Measurements from ENCODE around the gene FOXJ1. TPM values are rescaled to one million over a fixed set of nuclear protein-coding genes. Genes with fewer than 3 reads are reported as not detected.

Gene FOXJ1
- total RNA-seq, 6 experiments from 2014 or later = not detected

DNA sequence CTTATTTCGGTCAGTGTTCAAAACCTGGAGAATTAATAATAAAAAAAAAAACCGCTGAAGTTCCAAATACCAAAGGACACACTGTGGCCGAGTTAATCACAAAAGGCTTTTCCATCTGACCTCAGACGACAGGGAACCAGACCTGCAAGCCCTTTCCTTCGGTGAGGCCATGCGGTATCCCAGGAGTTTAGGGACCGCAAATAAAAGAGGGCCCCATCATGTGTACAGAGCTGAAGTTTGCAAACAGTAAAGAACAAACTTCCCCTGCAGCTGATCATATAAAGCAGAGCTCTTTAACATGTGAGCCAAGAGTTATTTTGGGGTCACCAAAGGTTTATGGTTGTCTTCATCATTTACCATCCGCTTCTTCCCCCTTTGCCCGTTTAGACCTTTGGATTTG is 33.0 kb upstream of the FOXJ1 start:
- no peaks in the 10 kb centered on the region for H3K4me1 Mint-ChIP-seq (ENCODE audit: low read depth)
- H3K4me3 Mint-ChIP-seq = no peak overlapping the region

DNA sequence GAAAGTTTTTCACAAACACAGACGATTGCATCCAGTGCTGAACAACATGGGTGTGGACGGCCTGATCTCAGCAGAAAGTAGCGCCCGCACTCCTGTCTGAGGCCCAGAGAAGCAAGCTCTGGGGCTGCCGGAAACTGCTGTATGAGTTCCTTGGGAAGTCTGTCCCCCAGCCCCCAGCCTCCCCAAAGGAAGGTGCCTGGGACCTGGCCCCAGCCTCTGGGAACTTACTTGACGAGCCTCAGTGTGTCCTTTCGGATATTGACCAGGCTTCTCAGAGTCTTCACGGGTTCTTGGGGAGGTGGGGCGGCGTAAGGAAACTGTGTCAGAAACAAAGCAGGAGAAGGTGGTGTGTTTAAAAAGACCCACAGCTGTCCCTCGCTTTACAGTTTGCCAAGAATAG is 32.4 kb upstream of the FOXJ1 start:
- peaks cover 8% of the 10 kb centered on the region for H3K27me3 Mint-ChIP-seq (ENCODE audit: insufficient read depth)
- H3K4me3 Mint-ChIP-seq = no peak overlapping the region
- no peak for DNase-seq
- no peaks in the 10 kb centered on the region for H3K9me3 Mint-ChIP-seq
- H3K27ac Mint-ChIP-seq = no peak overlapping the region
- TF ChIP-seq, protein P1, sequence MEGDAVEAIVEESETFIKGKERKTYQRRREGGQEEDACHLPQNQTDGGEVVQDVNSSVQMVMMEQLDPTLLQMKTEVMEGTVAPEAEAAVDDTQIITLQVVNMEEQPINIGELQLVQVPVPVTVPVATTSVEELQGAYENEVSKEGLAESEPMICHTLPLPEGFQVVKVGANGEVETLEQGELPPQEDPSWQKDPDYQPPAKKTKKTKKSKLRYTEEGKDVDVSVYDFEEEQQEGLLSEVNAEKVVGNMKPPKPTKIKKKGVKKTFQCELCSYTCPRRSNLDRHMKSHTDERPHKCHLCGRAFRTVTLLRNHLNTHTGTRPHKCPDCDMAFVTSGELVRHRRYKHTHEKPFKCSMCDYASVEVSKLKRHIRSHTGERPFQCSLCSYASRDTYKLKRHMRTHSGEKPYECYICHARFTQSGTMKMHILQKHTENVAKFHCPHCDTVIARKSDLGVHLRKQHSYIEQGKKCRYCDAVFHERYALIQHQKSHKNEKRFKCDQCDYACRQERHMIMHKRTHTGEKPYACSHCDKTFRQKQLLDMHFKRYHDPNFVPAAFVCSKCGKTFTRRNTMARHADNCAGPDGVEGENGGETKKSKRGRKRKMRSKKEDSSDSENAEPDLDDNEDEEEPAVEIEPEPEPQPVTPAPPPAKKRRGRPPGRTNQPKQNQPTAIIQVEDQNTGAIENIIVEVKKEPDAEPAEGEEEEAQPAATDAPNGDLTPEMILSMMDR (IDR thresholded peaks at IDR 0.05) = no peak
- no peaks in the 10 kb centered on the region for H3K4me1 Mint-ChIP-seq (ENCODE audit: low read depth)
- no peaks in the 10 kb centered on the region for H3K36me3 Mint-ChIP-seq (ENCODE audit: low read depth)

More for the DNA sequence above, 33.0 kb upstream of the FOXJ1 start:
- Mint-ChIP-seq H3K27me3 (ENCODE audit: insufficient read depth) (peaks cover 6% of the 10 kb centered on the region), H3K36me3 (ENCODE audit: low read depth) (no peaks in the 10 kb centered on the region), H3K27ac (no peak overlapping the region), H3K9me3 (no peaks in the 10 kb centered on the region)
- no peak for DNase-seq
- TF ChIP-seq, protein P1 (IDR thresholded peaks at IDR 0.05) = no peak

DNA sequence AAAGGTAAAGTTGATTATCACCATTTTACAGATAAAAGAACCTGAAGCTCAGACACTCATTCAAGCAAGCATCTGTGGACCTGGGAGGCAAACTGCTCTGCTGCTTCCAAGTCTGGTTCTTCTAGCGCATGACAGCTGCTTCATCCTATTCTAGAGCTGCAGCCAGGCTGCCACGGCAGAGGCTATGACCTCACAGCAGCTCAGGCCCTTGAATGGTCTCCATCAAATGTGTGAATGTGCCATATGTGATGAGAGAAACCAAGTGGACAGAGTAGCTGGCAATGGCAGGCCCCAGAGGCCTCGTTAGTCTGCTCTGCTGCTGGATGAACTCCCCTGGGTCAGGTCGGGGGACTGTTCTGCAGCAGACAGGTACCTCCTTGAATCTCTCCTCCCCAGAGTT is 30.7 kb upstream of the FOXJ1 start:
- DNase-seq = no peak
- Mint-ChIP-seq H3K27ac (no peak overlapping the region), H3K9me3 (no peaks in the 10 kb centered on the region), H3K27me3 (ENCODE audit: insufficient read depth) (peaks cover 11% of the 10 kb centered on the region), H3K4me1 (ENCODE audit: low read depth) (no peaks in the 10 kb centered on the region), H3K36me3 (ENCODE audit: low read depth) (no peaks in the 10 kb centered on the region), H3K4me3 (no peak overlapping the region)
- TF ChIP-seq, protein P1 (IDR thresholded peaks at IDR 0.05) = no peak

DNA sequence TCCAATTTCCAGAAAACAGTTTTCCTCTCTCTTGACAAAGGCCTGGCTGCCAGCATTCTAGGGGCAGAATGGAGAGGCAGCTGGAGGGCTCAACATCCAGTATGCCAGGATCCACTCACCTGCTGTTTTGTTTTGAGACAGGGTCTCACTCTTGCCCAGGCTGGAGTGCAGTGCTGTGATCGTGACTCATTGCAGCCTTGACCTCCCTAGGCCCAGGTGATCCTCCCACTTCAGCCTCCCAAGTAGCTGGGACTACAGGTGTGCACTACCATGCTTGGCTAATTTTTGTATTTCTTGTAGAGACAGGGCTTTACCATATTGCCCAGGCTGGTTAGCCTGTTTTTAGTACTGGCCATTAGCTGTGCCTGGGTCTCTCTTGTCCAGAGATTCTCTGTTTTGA is 29.1 kb upstream of the FOXJ1 start:
- no peak for DNase-seq
- no peak overlapping the region for H3K27ac Mint-ChIP-seq
- no peak overlapping the region for H3K4me3 Mint-ChIP-seq
- H3K9me3 Mint-ChIP-seq = no peaks in the 10 kb centered on the region
- H3K4me1 Mint-ChIP-seq (ENCODE audit: low read depth) = peaks cover 6% of the 10 kb centered on the region; the same call in 1 of the 2 replicates
- peaks cover 18% of the 10 kb centered on the region for H3K27me3 Mint-ChIP-seq (ENCODE audit: insufficient read depth)
- no peaks in the 10 kb centered on the region for H3K36me3 Mint-ChIP-seq (ENCODE audit: low read depth)
- TF ChIP-seq, protein P1 (IDR thresholded peaks at IDR 0.05) = no peak

DNA sequence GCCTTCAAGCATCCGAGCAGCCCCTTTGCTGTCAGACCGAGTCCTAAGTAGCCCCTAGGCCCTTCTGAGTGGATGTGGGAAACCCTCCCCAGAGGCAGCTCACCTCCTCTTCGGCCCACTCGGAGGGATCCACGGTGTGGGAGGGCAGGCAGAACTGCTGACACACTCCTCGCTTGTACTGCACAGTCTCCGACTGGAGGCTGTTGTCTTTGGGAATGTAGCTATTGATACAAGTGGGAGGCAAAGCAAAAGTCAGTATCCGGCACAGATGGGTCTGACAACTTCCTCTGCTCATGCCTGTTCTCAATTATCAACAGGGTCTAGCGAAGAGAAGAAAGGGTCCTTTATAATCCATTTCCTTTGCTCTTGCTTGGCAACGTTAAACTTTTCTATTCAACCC is 25.9 kb upstream of the FOXJ1 start:
- TF ChIP-seq, protein P1 (IDR thresholded peaks at IDR 0.05) = no peak
- H3K9me3 Mint-ChIP-seq = no peaks in the 10 kb centered on the region
- no peak for DNase-seq
- no peaks in the 10 kb centered on the region for H3K36me3 Mint-ChIP-seq (ENCODE audit: low read depth)
- peaks cover 30% of the 10 kb centered on the region for H3K27me3 Mint-ChIP-seq (ENCODE audit: insufficient read depth)
- peaks cover 6% of the 10 kb centered on the region; the same call in 1 of the 2 replicates for H3K4me1 Mint-ChIP-seq (ENCODE audit: low read depth)
- no peak overlapping the region for H3K27ac Mint-ChIP-seq
- no peak overlapping the region for H3K4me3 Mint-ChIP-seq

DNA sequence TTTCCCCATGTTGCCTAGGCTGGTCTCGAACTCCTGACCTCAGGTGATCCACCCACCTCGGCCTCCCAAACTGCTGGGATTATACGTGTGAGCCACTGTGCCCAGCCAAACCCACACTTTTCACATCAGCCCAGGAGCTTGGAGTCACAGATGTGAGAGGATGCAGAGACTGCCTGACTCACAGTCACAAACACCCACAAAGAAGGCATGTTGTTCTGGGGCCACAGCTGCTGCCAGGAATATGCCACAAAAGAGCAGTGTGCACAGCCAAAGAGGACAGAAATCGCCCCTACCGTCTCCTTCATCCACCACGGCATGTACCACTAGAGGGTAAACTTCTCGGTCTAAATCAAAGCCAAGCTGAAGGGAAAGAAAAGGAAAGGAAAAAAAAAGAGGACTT is 25.1 kb upstream of the FOXJ1 start:
- Mint-ChIP-seq H3K36me3 (ENCODE audit: low read depth) (no peaks in the 10 kb centered on the region), H3K27me3 (ENCODE audit: insufficient read depth) (peaks cover 37% of the 10 kb centered on the region), H3K4me1 (ENCODE audit: low read depth) (peaks cover 6% of the 10 kb centered on the region; the same call in 1 of the 2 replicates), H3K4me3 (no peak overlapping the region), H3K27ac (no peak overlapping the region), H3K9me3 (no peaks in the 10 kb centered on the region)
- no peak for DNase-seq
- TF ChIP-seq, protein P1 (IDR thresholded peaks at IDR 0.05) = no peak

Data from HFFc6 (cell line).